ENCODE data around the gene NANOG.
"Not testable (repeated sequence)": the region's sequence is repeated elsewhere in the genome, so short reads cannot be mapped to it uniquely, and the experiment has no call there.

Gene NANOG

DNA sequence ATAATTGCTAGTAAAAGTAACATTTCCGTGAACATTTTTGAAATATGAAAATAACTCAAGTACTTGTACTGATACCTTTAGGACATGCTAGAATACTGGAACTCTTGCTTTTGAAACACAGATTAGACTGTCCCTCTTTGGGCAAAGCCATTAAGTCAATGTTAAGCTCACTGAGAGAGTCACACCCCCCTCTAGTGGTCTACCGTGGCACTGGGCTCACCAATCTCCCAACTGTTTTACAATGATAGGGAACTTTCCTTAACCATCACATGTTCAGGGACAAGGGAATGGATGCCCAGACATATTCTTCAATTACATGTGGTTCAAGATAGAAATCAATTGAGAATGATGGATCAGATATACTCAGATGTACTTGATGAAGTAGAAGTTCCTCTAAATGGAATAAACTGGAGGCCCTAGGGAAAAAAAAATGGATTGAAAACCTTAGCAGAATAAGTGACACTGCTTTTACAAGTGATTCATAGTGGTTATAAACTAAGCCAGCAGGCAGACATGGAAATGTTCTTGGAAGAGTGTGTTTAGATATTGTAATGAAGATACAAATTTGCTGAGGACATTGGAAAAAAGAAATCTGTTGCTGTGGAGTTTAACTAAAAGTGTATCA, 17.8 kb downstream of the NANOG start:
- DNase-seq = peak; percentile 87

DNA sequence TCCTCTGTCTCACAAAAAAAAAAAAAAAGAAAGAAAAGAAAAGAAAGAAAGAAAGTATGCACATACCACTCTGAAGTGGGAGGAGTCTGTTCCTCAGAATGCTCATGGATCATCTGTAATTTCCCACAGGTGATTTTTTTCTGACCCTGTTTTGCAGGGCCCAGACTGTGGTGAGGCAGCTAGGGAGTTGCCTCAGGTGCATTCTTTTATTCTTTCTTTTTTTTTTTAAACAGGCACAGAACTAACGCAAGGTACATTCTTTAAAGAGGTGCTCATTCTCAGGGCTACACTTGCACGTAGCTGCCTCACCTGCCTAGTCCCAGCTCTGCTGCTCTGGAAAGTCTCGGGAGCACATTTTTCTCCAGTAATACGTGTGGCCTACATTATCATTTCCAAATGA, 36.6 kb downstream of the NANOG start:
- DNase-seq = not testable (repeated sequence)

DNA sequence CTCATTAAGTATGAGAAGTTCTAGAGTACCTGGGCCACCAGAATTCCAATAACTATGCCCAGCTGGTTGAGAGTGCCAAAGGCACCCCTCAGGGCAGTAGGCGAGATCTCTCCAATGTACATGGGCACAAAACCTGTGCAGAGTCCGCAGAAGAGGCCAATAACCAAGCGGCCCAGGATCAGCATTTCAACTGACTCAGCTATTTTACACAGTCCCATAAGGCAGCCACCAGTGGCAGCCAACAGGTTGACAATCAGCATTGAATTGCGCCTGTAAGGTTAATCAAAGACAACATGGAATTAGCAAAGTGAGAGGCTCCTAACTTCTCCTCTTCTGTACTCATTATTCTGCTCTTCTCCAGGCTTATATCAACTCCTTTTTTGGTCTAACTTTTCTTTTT, 40.5 kb downstream of the NANOG start:
- DNase-seq = not testable (repeated sequence)

DNA sequence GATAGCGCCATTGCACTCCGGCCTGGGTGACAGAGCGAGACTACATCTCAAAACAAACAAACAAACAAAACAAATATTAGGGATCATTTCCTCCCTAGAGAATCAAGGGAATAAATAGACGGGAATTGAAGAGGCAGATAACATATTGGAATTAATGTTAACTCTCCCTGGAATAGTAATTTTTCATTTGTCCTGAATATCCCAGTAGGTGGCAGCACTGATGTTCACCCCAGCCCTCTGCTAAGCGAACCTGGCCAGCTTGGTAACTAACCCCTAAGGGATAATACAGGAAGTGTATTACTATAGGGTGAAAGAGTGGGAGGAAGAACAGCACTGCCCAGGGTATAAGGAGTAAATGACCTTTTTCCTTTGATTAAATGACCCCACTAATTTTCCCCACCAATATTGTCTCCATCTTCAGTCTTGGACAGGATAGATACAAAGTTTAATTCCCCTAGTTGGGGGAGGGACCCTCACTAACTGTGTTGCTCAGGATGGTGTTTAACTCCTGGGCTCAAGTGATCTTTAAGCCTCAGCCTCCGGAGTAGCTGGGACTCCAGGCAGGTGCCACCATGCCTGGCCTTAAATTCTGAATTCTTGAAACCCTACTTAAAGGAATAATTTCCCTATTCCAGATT, 43.0 kb downstream of the NANOG start:
- DNase-seq = peak; percentile 76

DNA sequence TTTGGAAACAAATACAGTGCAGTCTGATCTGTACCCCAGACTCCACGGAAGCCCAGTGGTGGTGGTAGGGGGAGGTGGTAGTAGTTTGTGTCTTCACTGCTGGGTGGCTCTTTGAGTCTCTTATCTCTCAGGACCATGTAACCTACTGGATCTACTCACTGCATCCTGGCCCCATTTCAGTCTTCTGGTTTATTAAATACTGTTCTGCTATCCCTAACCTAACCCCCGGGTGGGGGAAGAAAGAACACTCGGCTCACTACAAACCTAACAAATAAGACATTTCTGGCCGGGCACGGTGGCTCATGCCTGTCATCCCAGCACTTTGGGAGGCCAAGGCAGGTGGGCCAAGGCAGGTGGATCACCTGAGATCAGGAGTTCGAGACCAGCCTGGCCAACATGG, 44.0 kb downstream of the NANOG start:
- DNase-seq = not testable (repeated sequence)

DNA sequence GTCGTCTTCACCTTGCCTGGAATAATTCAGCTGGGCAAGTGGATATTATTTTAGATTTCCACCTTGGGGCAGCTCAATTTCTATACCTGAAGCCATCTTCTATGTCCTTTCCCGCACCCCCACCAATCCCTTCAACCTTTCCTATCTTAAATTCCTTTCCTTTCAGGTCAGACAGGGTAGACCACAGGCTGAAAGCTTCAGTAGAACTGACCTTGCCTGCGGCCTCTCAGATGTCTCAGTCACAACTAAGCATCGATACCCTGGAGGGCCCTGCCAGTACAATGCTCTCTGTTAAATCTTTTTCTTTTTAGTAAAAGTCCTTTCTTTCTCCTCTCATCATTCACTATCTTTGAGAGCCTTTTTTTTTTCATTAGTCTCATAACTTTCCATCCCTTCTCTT, 44.6 kb downstream of the NANOG start:
- DNase-seq = no peak

DNA sequence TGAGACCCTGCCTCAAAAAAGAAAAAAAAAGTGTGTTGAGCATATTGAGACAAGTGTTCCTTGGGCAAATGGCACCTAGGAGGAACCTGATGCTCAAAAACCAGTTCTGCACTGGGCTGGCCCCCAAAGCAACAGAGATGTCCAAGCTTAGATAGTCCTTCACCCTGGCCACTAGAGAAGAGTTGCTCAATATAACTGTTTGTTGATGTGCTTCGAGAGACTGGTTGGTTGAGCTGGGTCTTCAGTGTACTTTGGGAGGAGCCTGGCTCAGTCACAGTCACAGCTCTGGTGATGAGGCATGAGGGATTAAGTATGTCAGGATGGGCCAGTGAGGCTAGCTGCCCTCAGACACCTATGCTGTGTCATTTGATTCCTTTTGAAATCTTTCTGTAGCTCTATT, 45.5 kb downstream of the NANOG start:
- no peak for DNase-seq

DNA sequence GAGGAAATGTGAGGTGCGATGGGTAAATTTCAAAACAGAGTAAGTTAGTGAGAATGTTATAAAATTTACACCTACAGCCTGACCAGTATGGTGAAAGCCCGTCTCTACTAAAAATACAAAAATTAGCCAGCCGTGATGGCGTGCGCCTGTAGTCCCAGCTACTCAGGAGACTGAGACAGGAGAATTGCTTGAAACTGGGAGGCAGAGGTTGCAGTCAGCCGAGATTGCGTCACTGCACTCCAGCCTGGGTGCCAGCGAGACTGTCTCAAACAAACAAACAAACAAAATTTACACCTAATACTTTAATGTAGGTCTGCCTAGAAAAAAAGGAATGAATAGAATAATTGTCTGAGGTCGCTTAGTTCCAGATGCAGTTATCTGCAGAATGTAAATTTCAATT, 45.9 kb downstream of the NANOG start:
- DNase-seq = no peak

DNA sequence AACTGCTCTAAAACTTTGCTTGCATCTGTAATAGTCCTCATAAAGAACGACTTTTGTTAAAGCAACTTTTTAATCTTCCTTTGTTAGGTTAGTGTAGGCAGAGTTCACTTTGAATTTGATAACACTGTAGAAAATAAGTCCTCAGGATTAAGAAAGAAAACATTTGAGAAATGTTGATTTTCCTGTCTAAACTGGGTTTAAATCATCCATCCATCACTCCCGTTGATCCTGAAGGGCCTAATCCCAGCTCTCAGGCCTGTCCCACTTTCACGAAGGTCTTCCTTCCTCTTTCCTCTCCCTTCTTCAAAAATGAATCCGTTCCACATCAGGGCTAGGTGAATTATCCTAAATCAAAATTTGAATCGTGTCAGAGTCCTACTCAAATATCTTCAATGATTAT, 46.6 kb downstream of the NANOG start:
- no peak for DNase-seq

DNA sequence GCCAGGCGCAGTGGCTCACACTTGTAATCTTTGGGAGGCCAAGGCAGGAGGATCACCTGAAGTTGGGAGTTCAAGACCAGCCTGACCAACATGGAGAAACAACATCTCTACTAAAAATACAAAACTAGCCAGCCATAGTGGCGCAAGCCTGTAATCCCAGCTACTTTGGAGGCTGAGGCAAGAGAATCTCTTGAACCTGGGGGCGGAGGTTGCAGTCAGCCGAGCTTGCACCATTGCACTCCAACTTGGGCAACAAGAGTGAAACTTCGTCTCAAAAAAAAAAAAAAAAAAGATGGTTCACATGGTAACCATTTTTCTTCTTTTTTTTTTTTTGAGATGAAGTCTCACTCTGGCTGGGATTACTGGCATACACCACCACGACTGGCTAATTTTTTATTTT, 48.2 kb downstream of the NANOG start:
- DNase-seq = no peak

DNA sequence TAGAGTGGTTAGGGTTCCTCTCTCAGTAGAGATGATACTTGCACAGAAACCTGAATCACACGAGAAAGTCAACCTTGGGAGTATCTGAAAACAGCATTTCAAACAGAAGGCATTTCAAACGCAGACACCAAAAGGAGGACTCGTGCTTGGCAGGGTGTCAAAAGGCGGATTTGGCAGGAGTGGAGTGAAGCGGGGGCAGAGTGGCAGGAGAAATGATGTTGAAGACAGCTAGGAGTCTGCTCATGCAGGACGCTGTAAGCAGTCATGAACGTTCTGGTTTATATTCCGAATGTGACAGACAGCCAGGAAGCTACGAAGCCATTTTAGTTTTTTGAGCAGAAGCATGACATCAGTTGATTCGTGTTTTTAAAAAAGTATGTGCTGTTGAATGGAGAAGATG, 50.0 kb downstream of the NANOG start:
- DNase-seq = peak; percentile 86

DNA sequence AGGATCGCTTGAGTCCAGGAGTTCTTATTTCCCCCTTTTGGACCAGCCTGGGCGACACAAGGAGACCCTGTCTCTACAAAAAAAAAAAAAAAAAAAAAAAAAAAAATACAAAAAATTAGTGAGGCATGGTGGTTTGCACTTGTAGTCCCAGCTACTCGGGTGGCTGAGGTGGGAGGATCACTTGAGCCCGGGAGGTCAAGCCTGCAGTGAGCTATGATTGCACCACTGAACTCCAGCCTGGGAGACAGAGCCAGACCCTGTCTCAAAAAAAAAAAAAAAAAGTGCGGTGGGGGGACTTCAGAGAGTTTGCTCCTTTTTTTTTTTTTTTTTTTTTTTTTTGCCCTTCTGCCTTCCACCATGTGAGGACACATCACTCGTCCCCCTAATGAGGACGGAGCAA, 50.6 kb downstream of the NANOG start:
- DNase-seq = not testable (repeated sequence)

DNA sequence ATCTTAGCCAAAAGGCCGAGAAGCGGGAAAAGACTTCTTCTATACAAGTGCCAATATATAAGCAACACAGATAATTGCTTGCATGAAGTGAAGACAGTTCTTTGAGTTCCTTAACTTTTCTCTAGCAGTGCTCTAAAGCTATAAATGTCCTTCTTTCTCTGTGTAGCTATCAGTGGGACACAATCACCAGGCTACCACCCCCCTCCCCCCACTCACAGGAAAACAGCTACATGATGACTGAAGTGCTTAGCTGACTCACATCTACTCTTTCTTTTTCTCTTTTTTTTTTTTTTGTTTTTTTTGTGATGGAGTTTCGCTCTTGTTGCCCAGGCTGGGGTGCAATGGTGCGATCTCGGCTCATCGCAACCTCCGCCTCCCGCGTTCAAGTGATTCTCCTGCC, 53.2 kb downstream of the NANOG start:
- DNase-seq = not testable (repeated sequence)

DNA sequence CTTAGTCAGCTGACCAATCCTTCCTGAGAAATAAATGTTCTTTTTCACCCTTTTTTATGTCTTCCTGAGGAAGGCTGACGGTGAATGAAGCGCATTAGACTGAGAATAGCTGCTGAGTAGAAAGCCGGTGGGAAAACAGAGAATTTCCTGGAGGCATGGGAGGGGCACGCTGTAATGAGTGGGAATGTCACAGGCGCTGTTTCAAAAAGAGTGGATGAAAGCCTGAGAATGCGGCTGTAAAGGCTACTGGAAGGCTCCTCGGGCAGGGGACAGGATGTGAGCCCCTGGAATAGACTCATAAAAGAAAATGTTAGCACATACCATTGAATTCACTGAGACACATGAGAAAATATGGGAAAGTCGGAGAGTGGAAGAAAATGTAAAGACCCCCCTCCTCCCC, 53.9 kb downstream of the NANOG start:
- not testable (repeated sequence) for DNase-seq

DNA sequence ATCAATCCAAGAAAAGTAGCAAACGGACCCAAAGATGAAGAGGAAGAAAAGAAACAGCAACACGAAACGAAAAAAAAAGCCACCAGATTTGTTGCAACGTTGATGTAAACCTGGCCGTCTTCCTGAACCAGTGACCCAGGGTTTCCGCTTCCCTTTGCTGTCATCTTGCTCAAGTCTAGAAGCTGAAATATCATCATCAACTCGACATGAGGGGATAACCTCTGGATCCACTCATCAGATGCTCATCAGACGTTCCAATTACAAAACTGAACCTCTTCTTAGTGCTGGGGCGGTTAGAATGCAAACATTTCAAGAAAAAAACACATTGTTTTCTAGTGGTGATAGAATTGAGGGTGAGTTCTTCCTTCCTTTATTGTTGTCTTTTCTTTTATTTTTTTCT, 54.4 kb downstream of the NANOG start:
- not testable (repeated sequence) for DNase-seq

DNA sequence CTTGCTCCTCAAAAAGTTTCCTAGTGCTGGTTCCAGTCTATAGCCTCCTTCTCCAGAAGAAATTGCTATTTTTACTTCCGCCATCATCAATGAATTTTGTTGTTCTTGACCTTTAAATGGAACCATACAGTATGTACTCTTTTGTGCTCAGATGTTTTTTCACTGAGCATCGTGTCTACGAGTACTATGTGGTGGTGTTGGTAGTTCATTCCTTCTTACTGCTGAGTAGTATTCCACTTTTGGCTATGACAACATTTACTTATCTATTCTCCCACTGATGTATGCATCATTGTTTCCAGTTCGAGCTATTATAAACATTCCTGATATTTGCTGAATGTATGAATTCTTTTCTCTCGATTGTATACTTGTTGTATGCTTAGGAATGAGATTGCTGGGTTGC, 54.9 kb downstream of the NANOG start:
- no peak for DNase-seq

DNA sequence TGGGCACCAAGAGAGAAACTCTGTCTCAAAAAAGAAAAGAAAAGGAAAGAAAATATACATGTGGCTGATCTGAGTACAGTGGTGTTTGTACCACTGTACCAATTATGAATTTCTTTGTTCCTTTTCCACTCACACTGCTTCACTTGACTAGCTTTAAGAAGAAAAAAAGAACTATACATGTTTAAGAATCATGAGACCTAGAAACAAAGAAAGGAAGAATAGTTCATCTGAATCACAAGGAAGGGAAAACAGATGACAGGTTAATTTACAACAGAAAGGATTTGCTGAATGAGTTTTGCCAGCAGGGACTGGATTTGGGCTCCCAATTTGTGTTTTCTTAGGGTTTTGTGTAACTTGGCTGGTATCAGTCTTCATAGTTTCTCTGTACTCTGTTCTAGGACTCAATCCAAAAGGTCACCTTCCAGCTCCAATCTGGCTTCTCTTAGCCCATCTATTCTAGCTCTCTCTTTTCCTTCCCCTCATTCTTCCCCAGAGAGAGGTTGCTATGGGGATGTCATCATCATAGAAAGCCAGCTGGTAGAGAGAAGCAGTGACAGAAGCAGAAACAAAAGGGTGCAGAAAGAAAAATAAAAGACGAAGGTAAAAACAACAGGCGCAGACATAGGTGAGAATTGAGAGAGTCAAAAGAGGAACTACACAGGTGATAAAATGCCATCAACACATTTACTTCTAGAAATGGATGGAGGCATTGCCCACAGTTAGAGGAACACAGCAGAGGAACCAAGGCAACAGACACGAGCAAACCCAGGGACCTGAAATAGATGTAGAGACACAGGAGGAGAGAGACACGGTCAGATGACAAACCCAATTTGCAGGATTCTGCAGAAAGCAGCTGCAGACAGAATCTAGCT, 58.3 kb downstream of the NANOG start:
- peak; percentile 30 for DNase-seq

DNA sequence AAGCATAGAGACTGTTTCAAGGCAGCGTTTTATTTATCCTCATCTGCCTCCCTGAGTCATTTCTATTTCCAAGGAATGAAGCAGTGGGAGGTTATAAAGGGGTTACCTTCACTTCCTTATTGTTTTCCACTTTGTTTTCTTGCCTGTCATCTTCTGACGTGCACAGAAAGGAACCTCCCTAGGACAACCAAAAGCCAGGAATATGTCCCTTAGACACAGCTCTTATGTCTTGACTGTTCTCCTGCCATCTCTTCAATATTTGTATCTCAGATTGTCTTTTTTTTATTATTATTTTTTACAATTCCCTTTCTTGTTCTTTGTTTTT, 58.9 kb downstream of the NANOG start:
- not testable (repeated sequence) for DNase-seq
